Measurements from ENCODE around the gene TWIST2.

DNA sequence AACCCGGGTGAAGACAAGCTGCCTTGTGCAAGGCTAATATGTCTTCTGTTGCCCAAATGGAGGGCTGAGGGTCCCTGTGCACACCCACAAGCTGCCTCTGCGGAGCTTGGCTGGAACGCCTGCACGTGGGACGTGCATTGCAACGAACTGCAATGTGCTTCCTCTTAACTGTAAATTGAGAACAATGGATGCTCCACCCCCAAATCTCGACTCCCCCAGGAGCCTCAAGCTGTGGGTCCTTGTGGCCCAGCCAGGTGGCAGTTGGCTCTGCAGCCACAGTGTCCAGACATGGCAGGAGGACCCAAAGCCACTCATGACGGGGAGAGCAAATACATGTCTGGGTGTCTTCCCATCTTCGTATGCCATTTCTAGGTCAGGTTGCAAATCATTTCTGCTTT lies 90.1 kb downstream of the TWIST2 start:
- TF ChIP-seq CTCF (IDR thresholded peaks at IDR 0.05) = no peak
- no peak for TF ChIP-seq EP300 (IDR thresholded peaks at IDR 0.05)
- no peak for TF ChIP-seq POLR2A (IDR thresholded peaks at IDR 0.05)

All from stomach (tissue), 4 donors.